HepG2 (cell line): ENCODE measurements around the gene KIF23.

Experiments used
- CTCF ChIP-seq: sonication (generic); formaldehyde crosslinking; IDR thresholded peaks from 2 replicates; pipeline ENCODE4 v1.5.0; 2020; ENCODE audit warnings: mild to moderate bottlenecking, missing genetic modification reagents, moderate library complexity
- ELF4 ChIP-seq: sonication (generic); formaldehyde crosslinking; IDR thresholded peaks from 2 replicates; pipeline ENCODE4 v1.5.0; 2020; ENCODE audit warnings: missing genetic modification reagents, mild to moderate bottlenecking, moderate library complexity, borderline replicate concordance
- SRF ChIP-seq: IDR thresholded peaks from 2 replicates; pipeline ENCODE4 v1.6.1; 2011; ENCODE audit warnings: mild to moderate bottlenecking, low read depth, low read length, moderate library complexity
- ZNF331 ChIP-seq: sonication (generic); formaldehyde crosslinking; IDR thresholded peaks from 2 replicates; pipeline ENCODE4 v1.4.0; 2020; ENCODE audit warnings: missing genetic modification reagents

GRCh38 chr15:69417581-69417980 lies 3.4 kb downstream of the KIF23 start:
- TF ChIP-seq CTCF (no peak), ELF4 (CRISPR knock-in tag) (no peak), ZNF331 (no peak), SRF (no peak)
